ENCODE results near the gene HINT1. TPM values are rescaled to one million over a fixed set of nuclear protein-coding genes. Genes with fewer than 3 reads are reported as not detected.
"Not testable (repeated sequence)": the region's sequence is repeated elsewhere in the genome, so short reads cannot be mapped to it uniquely, and the experiment has no call there.

Gene HINT1
- total RNA-seq, 1 donor from 2014 or later, result 206 TPM

DNA sequence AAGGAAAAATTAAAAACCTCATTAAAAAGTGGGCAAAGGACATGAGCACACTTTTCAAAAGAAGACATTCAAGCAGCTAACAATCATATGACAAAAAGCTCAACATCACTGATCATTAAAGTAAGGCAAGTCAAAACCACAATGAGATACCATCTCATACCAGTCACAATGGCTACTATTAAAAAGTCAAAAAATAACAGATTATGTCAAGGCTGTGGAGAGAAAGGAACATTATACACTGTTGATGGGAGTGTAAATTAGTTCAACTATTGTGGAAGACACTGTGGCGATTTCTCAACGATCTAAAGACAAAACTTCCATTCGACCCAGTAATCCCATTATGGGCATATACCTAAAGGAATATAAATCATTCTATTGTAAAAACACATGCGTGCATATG is 35.8 kb downstream of the HINT1 start:
- Mint-ChIP-seq H3K9me3 (no peaks in the 10 kb centered on the region), H3K27ac (no peak overlapping the region), H3K36me3 (no peaks in the 10 kb centered on the region), H3K4me3 (no peak overlapping the region), H3K4me1 (ENCODE audit: unreplicated experiment) (no peaks in the 10 kb centered on the region), H3K27me3 (no peaks in the 10 kb centered on the region)
- TF ChIP-seq, protein P1, sequence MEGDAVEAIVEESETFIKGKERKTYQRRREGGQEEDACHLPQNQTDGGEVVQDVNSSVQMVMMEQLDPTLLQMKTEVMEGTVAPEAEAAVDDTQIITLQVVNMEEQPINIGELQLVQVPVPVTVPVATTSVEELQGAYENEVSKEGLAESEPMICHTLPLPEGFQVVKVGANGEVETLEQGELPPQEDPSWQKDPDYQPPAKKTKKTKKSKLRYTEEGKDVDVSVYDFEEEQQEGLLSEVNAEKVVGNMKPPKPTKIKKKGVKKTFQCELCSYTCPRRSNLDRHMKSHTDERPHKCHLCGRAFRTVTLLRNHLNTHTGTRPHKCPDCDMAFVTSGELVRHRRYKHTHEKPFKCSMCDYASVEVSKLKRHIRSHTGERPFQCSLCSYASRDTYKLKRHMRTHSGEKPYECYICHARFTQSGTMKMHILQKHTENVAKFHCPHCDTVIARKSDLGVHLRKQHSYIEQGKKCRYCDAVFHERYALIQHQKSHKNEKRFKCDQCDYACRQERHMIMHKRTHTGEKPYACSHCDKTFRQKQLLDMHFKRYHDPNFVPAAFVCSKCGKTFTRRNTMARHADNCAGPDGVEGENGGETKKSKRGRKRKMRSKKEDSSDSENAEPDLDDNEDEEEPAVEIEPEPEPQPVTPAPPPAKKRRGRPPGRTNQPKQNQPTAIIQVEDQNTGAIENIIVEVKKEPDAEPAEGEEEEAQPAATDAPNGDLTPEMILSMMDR (conservative IDR thresholded peaks at IDR 0.05), result no peak
- DNase-seq (ENCODE audit: extremely low spot score, unreplicated experiment), result no peak

DNA sequence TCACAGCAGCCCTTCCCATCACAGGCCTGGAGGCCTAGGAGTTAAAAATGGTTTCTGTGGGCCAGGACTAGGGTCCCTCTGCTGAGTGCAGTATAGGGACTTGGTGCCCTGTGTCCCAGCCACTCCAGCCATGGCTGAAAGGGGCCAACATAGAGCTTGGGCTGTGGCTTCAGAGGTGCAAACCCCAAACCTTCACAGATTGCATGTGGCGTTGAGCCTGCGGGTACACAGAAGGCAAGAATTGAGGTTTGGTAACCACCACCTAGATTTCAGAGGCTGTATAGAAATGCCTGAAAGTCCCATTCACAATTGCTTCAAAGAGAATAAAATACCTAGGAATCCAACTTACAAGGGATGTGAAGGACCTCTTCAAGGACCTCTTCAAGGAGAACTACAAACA is 37.8 kb downstream of the HINT1 start:
- H3K27ac Mint-ChIP-seq; DNase-seq (ENCODE audit: extremely low spot score, unreplicated experiment); H3K36me3 Mint-ChIP-seq; H3K27me3 Mint-ChIP-seq; H3K9me3 Mint-ChIP-seq; H3K4me1 Mint-ChIP-seq (ENCODE audit: unreplicated experiment); H3K4me3 Mint-ChIP-seq: not testable (repeated sequence)

DNA sequence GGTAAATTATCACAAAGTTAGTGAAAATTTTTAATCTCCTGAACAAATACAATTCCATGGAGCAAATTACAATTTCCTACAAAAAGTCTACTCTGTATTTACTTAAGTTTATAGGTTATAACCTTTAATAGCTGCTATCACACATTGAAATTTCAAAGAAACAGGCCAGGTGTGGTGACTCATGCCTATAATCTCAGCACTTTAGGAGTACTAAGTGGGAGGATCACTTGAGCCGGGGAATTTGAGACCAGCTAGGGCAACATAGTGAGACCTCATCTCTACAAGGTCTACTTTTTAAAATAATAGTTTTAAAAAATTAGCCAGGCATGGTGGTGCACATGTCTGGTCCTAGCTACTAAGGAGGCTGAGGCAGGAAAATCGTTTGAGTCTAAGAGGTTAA is 50.3 kb downstream of the HINT1 start:
- no peaks in the 10 kb centered on the region for H3K4me1 Mint-ChIP-seq (ENCODE audit: unreplicated experiment)
- no peak overlapping the region for H3K4me3 Mint-ChIP-seq
- no peaks in the 10 kb centered on the region for H3K36me3 Mint-ChIP-seq
- TF ChIP-seq, protein P1 (conservative IDR thresholded peaks at IDR 0.05), result no peak
- no peak overlapping the region for H3K27ac Mint-ChIP-seq
- no peaks in the 10 kb centered on the region for H3K9me3 Mint-ChIP-seq
- no peak for DNase-seq (ENCODE audit: extremely low spot score, unreplicated experiment)
- peaks cover 8% of the 10 kb centered on the region for H3K27me3 Mint-ChIP-seq

DNA sequence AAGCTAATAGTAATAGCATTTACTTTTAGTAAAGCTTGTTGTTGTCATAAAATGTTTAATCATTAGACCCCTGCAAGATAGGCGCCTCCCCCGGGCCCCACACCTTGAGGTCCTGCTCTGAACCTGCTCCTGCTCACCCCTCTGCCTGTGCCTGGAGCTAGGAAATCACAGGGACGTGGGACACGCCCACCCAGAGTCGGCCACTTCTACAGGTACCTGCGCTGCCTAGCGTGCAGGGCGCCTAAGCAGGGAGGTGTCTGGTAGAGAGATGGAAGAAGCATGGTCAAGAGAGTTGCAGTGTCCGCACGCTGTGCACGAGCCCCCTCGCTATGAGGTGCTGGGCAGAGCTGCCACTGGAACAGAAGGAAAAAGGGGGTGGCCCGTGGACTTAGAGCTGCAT is 52.6 kb downstream of the HINT1 start:
- Mint-ChIP-seq H3K27ac (no peak overlapping the region), H3K36me3 (no peaks in the 10 kb centered on the region), H3K4me1 (ENCODE audit: unreplicated experiment) (no peaks in the 10 kb centered on the region), H3K27me3 (no peaks in the 10 kb centered on the region), H3K9me3 (no peaks in the 10 kb centered on the region), H3K4me3 (no peak overlapping the region)
- TF ChIP-seq, protein P1 (conservative IDR thresholded peaks at IDR 0.05), result no peak
- no peak for DNase-seq (ENCODE audit: extremely low spot score, unreplicated experiment)

DNA sequence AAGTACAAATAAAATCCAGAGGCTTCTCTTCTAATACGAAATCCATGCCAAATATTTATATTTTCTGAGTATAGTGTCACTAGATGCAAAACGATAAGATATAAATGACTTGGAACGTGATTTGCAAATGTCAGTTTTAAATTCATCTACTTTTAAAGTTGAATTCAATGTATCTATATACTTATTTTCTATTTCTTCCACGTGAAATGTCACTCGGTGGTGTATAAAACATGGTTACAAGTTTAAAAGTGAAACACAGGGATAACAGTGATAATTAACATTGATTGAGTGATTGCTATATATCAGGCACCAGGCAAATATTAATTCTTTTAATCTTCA is 54.8 kb downstream of the HINT1 start:
- TF ChIP-seq, protein P1 (conservative IDR thresholded peaks at IDR 0.05), result no peak
- no peak for DNase-seq (ENCODE audit: extremely low spot score, unreplicated experiment)
- H3K4me3 Mint-ChIP-seq, result no peak overlapping the region
- H3K9me3 Mint-ChIP-seq, result no peaks in the 10 kb centered on the region
- H3K27ac Mint-ChIP-seq, result no peak overlapping the region
- no peaks in the 10 kb centered on the region for H3K27me3 Mint-ChIP-seq
- no peaks in the 10 kb centered on the region for H3K4me1 Mint-ChIP-seq (ENCODE audit: unreplicated experiment)
- H3K36me3 Mint-ChIP-seq, result no peaks in the 10 kb centered on the region

DNA sequence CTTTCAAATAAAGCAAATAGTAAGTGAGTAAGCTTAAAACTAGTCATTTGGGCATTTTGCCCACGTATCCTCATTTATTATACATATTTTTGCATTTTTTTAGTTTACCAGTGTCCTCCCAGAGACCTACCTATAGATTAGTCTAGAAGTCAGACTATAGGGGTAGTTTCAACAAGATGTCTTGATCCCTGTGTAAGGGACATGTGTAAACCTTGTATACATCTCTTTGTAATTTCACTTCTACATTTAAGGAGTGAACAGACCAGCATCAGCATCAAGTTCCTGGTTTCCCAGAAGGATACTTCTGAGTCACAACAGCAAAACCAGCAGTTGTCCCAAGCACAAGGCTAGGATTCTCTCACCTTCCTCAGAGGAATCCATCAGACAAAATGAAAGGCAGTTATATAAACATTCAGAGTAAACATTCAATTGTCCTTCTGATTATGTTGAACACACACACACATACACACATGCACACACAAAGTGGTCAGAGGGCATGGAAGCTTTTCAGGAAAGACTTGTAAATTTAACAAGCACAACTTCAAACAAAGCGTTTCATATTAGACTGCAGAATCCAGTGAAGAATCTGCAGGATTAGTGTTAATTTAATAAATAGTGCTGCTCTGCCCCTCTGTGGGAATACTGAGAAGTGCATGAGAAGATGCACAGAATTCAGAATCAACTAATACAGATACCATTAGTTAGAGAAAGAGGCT is 55.4 kb downstream of the HINT1 start:
- H3K4me1 Mint-ChIP-seq (ENCODE audit: unreplicated experiment), result no peaks in the 10 kb centered on the region
- H3K4me3 Mint-ChIP-seq, result no peak overlapping the region
- no peaks in the 10 kb centered on the region for H3K27me3 Mint-ChIP-seq
- no peaks in the 10 kb centered on the region for H3K36me3 Mint-ChIP-seq
- H3K9me3 Mint-ChIP-seq, result no peaks in the 10 kb centered on the region
- DNase-seq (ENCODE audit: extremely low spot score, unreplicated experiment), result no peak
- TF ChIP-seq, protein P1 (conservative IDR thresholded peaks at IDR 0.05), result peak; percentile 91
- H3K27ac Mint-ChIP-seq, result no peak overlapping the region

Other genes starting within 250 kb of the HINT1 start
- gene LYRM7, start 5.7 kb upstream of the HINT1 start, total RNA-seq (ENCODE audit: low replicate concordance), result 6.4 and 9.3 TPM in 2 replicates
- 26.0 and 27.8 TPM in 2 replicates for gene CDC42SE2, start 98.8 kb upstream of the HINT1 start, total RNA-seq (ENCODE audit: low replicate concordance)

All from type B pancreatic cell (in vitro differentiated cells).